Heart right ventricle (tissue), 16 donors: ENCODE measurements around the gene FFAR2. TPM values are rescaled to one million over a fixed set of nuclear protein-coding genes. Genes with fewer than 3 reads are reported as not detected.

ENCODE experiments used
- ATAC-seq, 8 donors: fragments of 200-7000 bp; cut with Tn5 transposase; one replicate each; pipeline ENCODE4 v1.9.1; 2020; ENCODE audit warnings: mild to moderate bottlenecking in 8 of 8, moderate library complexity in 8 of 8, moderate number of reproducible peaks in 1 of 8
- DNase-seq, 2 donors: peaks; one replicate each; pipeline ENCODE4 v3.0.0-alpha.2; 2020
- H3K27ac ChIP-seq, 10 donors: fragments of 200-600 bp; sonication (generic) in 2 of 10; one replicate each; pipeline versions ENCODE4 v1.5.0 to v1.8.0; 2020 to 2022; ENCODE audit warnings: mild to moderate bottlenecking in 3 of 10
- H3K27me3 ChIP-seq, 7 donors: fragments of 200-600 bp; one replicate each; pipeline ENCODE4 v1.8.0; 2021 to 2022; ENCODE audit warnings: mild to moderate bottlenecking in 2 of 7
- H3K36me3 ChIP-seq, 9 donors: fragments of 200-600 bp; sonication (generic) in 1 of 9; one replicate each; pipeline versions ENCODE4 v1.5.0 to v1.8.0; 2020 to 2022; ENCODE audit warnings: mild to moderate bottlenecking in 2 of 9
- H3K4me1 ChIP-seq, 9 donors: fragments of 200-600 bp; sonication (generic) in 1 of 9; one replicate each; pipeline versions ENCODE4 v1.5.0 to v1.8.0; 2020 to 2022; ENCODE audit warnings: mild to moderate bottlenecking in 4 of 9
- H3K4me3 ChIP-seq, 10 donors: fragments of 200-600 bp; sonication (generic) in 2 of 10; one replicate each; pipeline versions ENCODE4 v1.5.0 to v1.8.0; 2020 to 2022; ENCODE audit warnings: mild to moderate bottlenecking in 7 of 10, moderate library complexity in 2 of 10
- H3K9me3 ChIP-seq, 11 donors: fragments of 200-600 bp in 10 of 11; sonication (generic) in 2 of 11; one replicate each; pipeline versions ENCODE4 v1.5.0 to v1.8.0; 2013 to 2022; ENCODE audit warnings: mild to moderate bottlenecking in 2 of 11, control low read depth in 1 of 11, moderate library complexity in 1 of 11
- WGBS, 2 donors: extraction: QIAGEN DNeasy Blood & Tissue Kit; methylation state at CpG; one replicate each; pipeline ENCODE4 v1.1.7; 2013; ENCODE audit warnings: inconsistent platforms in 1 of 2; 5-methylcytosine and 5-hydroxymethylcytosine counted together
- intact Hi-C, 10 donors: fragments of 100-400 bp; cut with DNase I; formaldehyde crosslinking; loops; one replicate each; pipeline versions ENCODE4 v1.11.1 to v1.14.2; 2022
- polyA plus RNA-seq, 2 donors: library from polyadenylated mRNA; stranded (reverse); fragments of 200-250 nt; gene quantifications; one replicate each; pipeline ENCODE4 v1.2.3, GENCODE V29; 2013
- total RNA-seq, 10 donors: library from RNA; stranded (reverse); fragmentation: NEBNext Ultra II Directional in 3 of 10; extraction: Animal tissue kit (Norgen Biotek cat#: 25700) in 3 of 10; gene quantifications; one replicate each; pipeline versions ENCODE4 v1.2.1 to v1.2.4, GENCODE V29; 2021 to 2023
- TF ChIP-seq, protein P1 (sequence below), 9 donors: fragments of 200-600 bp; sonication (generic) in 2 of 9; IDR thresholded peaks; one replicate each; pipeline versions ENCODE4 v1.5.0 to v1.8.0; 2021 to 2022; ENCODE audit warnings: antibody characterized with exemption in 9 of 9, mild to moderate bottlenecking in 5 of 9, moderate library complexity in 1 of 9
- donor health status: Arrhythmogenic right ventricular cardiomyopathy.
- donor health status: ischemic (EF 13 %, LVEDD 7.1; RV severe dilation, severe dysfunction).
- donor health status: healthy with polysubstance abuse.
- donor health status: DM: no; HTN: yes; CAD: no.
- donor health status: DM: no; HTN: no; CAD: no.
- donor health status: ischemic (EF 25% LVEDD 6.9; RV normal size, moderate dysfunction).
- donor health status: ischemic (EF 25% LVEDD 5.7; RV mildly dilated, moderate dysfunction).
- donor health status: healthy.
- donor health status: DM: yes; HTN: yes; CAD: no.
- donor health status: Ischemic cardiomyopathy.
- donor health status: ischemic (EF 35%, LVEDD 5.7; RV mildly dilated, moderate dysfunction).
- donor health status: nonischemic (EF 11% LVEDD 7.7; RV severe dilation, severe dysfunction).
- donor health status: DM: yes; HTN: yes; CAD: no.
- donor health status: PGD.
- donor health status: ischemic (EF 29% LVEDD 5.4; RV normal size, mild dysfunction).
- donor health status: nonischemic (EF 23%, LVEDD 6.1; RV moderate dilation, normal function).

FFAR2 gene
- total and polyA plus RNA-seq, 12 donors, result 0.10 to 1.4 (median 0.47) TPM; not detected in 1

DNA sequence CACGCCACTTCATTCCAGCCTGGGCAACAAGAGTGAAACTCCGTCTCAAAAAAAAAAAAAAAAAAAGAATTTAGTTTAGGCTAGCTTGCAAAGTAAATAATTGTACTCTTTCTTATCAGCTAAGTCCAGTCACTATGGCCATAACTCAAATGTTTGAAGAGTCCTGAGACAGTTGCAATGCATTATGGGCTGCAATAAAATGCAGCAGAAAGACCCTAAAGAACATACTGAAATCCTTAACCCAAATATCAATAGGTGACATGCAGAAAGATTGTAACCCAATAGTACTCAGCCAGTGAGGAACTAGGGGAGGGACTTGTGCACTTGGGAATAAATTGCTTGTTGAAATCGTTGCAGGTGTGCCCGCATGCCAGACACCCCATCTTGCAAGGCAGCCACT is 20.9 kb upstream of the FFAR2 start:
- DNase-seq (no peak), ATAC-seq (no peak)
- no peak overlapping the region for H3K27ac ChIP-seq
- no peak overlapping the region for H3K4me3 ChIP-seq
- TF ChIP-seq, protein P1, sequence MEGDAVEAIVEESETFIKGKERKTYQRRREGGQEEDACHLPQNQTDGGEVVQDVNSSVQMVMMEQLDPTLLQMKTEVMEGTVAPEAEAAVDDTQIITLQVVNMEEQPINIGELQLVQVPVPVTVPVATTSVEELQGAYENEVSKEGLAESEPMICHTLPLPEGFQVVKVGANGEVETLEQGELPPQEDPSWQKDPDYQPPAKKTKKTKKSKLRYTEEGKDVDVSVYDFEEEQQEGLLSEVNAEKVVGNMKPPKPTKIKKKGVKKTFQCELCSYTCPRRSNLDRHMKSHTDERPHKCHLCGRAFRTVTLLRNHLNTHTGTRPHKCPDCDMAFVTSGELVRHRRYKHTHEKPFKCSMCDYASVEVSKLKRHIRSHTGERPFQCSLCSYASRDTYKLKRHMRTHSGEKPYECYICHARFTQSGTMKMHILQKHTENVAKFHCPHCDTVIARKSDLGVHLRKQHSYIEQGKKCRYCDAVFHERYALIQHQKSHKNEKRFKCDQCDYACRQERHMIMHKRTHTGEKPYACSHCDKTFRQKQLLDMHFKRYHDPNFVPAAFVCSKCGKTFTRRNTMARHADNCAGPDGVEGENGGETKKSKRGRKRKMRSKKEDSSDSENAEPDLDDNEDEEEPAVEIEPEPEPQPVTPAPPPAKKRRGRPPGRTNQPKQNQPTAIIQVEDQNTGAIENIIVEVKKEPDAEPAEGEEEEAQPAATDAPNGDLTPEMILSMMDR (IDR thresholded peaks at IDR 0.05), result no peak
- no peaks in the 10 kb centered on the region for H3K36me3 ChIP-seq
- peaks cover 0 to 26% (median 0%) of the 10 kb centered on the region in 9 donors for H3K4me1 ChIP-seq
- intact Hi-C loops, result no loop called here
- no peaks in the 10 kb centered on the region for H3K27me3 ChIP-seq
- H3K9me3 ChIP-seq, result peaks cover 0 to 20% (median 0%) of the 10 kb centered on the region in 11 donors
- WGBS, 2 donors, result 83 to 89% methylated on average over 4 of the region's 4 CpGs

DNA sequence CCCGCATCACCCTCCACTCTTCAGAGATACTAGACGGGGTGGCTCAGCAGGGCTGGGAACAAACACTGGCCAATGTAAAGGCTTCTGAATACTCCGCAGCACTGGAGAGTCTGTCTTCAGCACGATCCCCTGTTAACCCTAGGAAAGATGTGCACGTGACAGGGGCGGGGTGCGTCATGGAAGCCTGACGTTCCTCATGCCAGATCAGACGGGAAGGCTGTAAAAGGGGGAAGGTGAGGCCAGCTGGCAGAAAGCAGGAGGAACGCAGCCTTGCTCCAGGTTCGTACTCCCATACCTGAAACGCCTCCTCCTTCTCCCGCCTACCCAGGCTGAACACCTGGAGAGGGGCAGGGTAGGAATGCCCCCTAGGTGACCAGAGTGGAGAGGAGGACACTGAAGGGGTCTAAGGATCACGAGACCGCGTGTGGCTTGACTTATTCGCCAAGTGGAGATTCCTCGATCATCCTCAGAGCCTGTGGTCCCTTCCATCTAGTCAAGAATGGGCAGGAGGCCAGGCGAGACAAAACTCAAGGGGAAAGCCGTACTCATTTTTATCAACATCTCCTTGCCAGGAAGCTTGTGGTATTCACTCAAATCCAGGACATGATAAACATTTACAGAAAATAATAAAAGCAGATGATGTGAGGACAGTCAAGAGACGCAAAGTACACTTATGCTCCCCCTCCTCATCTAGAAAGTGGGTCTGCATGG is 18.2 kb upstream of the FFAR2 start:
- Histone ChIP-seq H3K27ac (peak overlapping the region in 2 of 10 donors; percentile 16 to 79), H3K36me3 (no peaks in the 10 kb centered on the region), H3K9me3 (peaks cover 0 to 26% (median 0%) of the 10 kb centered on the region in 11 donors), H3K27me3 (no peaks in the 10 kb centered on the region), H3K4me3 (no peak overlapping the region), H3K4me1 (peaks cover 0 to 51% (median 11%) of the 10 kb centered on the region in 9 donors)
- intact Hi-C loops, result no loop called here
- ATAC-seq (no peak), DNase-seq (peak in 1 of 2 donors; percentile 23)
- WGBS, 2 donors, result 81 to 82% methylated on average over 21 of the region's 21 CpGs
- TF ChIP-seq, protein P1 (IDR thresholded peaks at IDR 0.05), result no peak

DNA sequence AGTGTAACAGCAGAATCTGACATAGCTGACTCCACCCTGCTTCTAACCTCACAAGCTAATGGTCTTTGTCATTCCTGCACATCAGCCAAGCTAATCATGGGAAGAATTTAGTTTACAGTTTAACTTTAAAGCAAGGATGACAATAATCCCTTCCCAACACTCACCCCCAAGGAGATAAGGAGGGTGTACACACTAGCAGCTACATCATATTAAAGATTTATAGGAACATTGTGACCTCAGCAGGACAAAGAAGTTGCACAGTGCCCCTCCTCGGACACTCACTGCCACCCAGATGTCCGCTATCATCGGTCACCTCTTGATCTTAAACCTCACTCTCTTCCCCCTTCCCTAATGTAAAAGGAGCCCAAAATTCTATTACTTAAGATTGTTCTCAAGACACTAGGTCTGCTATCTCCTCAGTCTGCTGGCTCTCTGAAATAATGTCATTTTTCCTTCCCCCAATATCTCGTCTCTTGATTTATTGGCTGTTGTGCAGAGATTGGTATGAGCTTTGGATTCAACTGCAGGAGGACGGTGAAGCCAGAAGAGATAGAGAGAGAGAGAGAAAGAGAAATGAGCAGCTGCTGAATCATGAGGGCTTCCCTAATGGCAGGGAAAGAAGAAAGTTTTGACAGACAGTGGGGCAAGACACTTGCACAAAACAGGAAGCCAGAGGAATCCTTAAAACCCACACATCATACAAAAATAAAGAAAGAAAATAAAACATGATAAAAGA is 17.5 kb upstream of the FFAR2 start:
- Histone ChIP-seq H3K4me1 (peaks cover 0 to 58% (median 16%) of the 10 kb centered on the region in 9 donors), H3K27ac (peak overlapping the region in 2 of 10 donors; percentile 16 to 79)
- TF ChIP-seq, protein P1 (IDR thresholded peaks at IDR 0.05), result no peak

GRCh38 chr19:35431145-35431807 is 16.8 kb upstream of the FFAR2 start:
- H3K27ac ChIP-seq, result peak overlapping the region in 1 of 10 donors; percentile 79
- ATAC-seq (no peak), DNase-seq (no peak)
- peaks cover 0 to 26% (median 0%) of the 10 kb centered on the region in 11 donors for H3K9me3 ChIP-seq
- no peak overlapping the region for H3K4me3 ChIP-seq
- H3K36me3 ChIP-seq, result no peaks in the 10 kb centered on the region
- no peaks in the 10 kb centered on the region for H3K27me3 ChIP-seq
- peaks cover 0 to 65% (median 22%) of the 10 kb centered on the region in 9 donors for H3K4me1 ChIP-seq
- WGBS, 2 donors, result 81 to 84% methylated on average over 8 of the region's 8 CpGs
- intact Hi-C loops, result no loop called here
- TF ChIP-seq, protein P1 (IDR thresholded peaks at IDR 0.05), result no peak

More for the DNA sequence above, 17.5 kb upstream of the FFAR2 start:
- WGBS, 2 donors, result 65 to 81% methylated on average over 5 of the region's 5 CpGs
- intact Hi-C loops, result no loop called here
- Histone ChIP-seq H3K36me3 (no peaks in the 10 kb centered on the region), H3K27me3 (no peaks in the 10 kb centered on the region), H3K9me3 (peaks cover 0 to 26% (median 0%) of the 10 kb centered on the region in 11 donors), H3K4me3 (no peak overlapping the region)
- no peak for ATAC-seq
- no peak for DNase-seq
